Activated T-cell treated with anti-CD3 and anti-CD28 coated beads for 48 hours (primary cell): ENCODE results near the gene FAM181A.

Source experiments
- DNase-seq: peaks from one replicate; pipeline ENCODE4 v3.0.0-alpha.2; 2020; ENCODE audit warnings: low read depth

FAM181A gene

GRCh38 chr14:93929048-93929535 is 1.9 kb downstream of the FAM181A start:
- DNase-seq: no peak

GRCh38 chr14:93929657-93930056 is 2.5 kb downstream of the FAM181A start:
- DNase-seq: no peak

- DNase-seq: no peak
These were observed 3.3 kb downstream of the FAM181A start for GRCh38 chr14:93930296-93930988.

GRCh38 chr14:93930989-93931307 is 3.8 kb downstream of the FAM181A start:
- DNase-seq: no peak

GRCh38 chr14:93932642-93933041 is 5.5 kb downstream of the FAM181A start:
- DNase-seq: no peak

GRCh38 chr14:93935213-93935612 is 8.1 kb downstream of the FAM181A start:
- DNase-seq: no peak

- no peak for DNase-seq
These were observed 9.1 kb downstream of the FAM181A start for GRCh38 chr14:93936245-93936644.

GRCh38 chr14:93936926-93937325 is 9.8 kb downstream of the FAM181A start:
- no peak for DNase-seq

GRCh38 chr14:93937519-93937918 is 10.4 kb downstream of the FAM181A start:
- DNase-seq: no peak

- DNase-seq: no peak
These were observed 11.7 kb downstream of the FAM181A start for GRCh38 chr14:93938751-93939303.

GRCh38 chr14:93939304-93940229 is 12.4 kb downstream of the FAM181A start:
- peak; percentile 93 for DNase-seq

- DNase-seq: no peak
These were observed 13.3 kb downstream of the FAM181A start for GRCh38 chr14:93940437-93940836.

- no peak for DNase-seq
These were observed 14.3 kb downstream of the FAM181A start for GRCh38 chr14:93941293-93941910.

- no peak for DNase-seq
These were observed 15.9 kb downstream of the FAM181A start for GRCh38 chr14:93943052-93943451.

- DNase-seq: no peak
These were observed 16.8 kb downstream of the FAM181A start for GRCh38 chr14:93943930-93944329.

GRCh38 chr14:93944348-93945069 is 17.4 kb downstream of the FAM181A start:
- DNase-seq: no peak

- no peak for DNase-seq
These were observed 17.9 kb downstream of the FAM181A start for GRCh38 chr14:93945070-93945399.

GRCh38 chr14:93946104-93946503 is 19.0 kb downstream of the FAM181A start:
- no peak for DNase-seq

- DNase-seq: no peak
These were observed 19.5 kb downstream of the FAM181A start for GRCh38 chr14:93946541-93947090.

- no peak for DNase-seq
These were observed 20.1 kb downstream of the FAM181A start for GRCh38 chr14:93947282-93947681.

- DNase-seq: no peak
These were observed 22.4 kb downstream of the FAM181A start for GRCh38 chr14:93949511-93950075.
